SK-N-MC (cell line): ENCODE results near the gene SMPDL3B.

Experiments used
- EZH2 ChIP-seq: fragments of 200-600 bp; sonication (generic); IDR thresholded peaks from one replicate; pipeline ENCODE4 v1.6.1; 2017; ENCODE audit warnings: antibody characterized with exemption
- FOXP2 ChIP-seq: optimal IDR thresholded peaks from 2 replicates; pipeline ENCODE3; 2011; ENCODE audit warnings: mild to moderate bottlenecking, moderate library complexity; ENCODE audit not compliant: insufficient read depth; ENCODE audit errors: extremely low read length, control extremely low read depth
- POLR2AphosphoS5 ChIP-seq: IDR thresholded peaks from 2 replicates; pipeline ENCODE4 v1.6.1; 2012; ENCODE audit warnings: mild to moderate bottlenecking, low read depth, low read length, borderline replicate concordance

DNA sequence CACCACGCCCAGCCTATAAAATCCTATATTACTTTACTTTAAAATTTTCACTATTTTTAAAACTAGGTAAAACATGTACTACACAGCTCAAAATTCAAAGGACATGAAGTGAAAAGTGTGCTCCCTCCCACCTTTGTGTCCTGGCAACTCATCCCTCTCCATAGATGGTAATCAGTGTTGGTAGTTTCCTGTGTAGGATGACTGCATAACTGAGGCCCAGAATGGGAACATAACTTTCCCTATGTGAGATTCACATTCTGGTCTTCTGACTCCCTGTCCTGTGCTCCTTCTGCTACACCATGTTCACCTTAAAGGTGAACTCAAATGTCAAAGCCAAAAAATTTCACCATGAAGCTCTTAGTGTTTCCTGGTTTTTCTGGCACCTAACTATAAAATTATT is 64.3 kb downstream of the SMPDL3B start:
- no peak for TF ChIP-seq EZH2
- TF ChIP-seq POLR2AphosphoS5 = no peak
- TF ChIP-seq FOXP2 = no peak
